MM.1S (cell line): ENCODE data around the gene FAM120B.

Experiments used
- DNase-seq: peaks from one replicate; pipeline ENCODE4 v3.0.0-alpha.2; 2015
- H2AFZ ChIP-seq: fragments of 300-600 bp; sonication (generic); 2 replicates; pipeline ENCODE4 v1.6.0; 2016; ENCODE audit warnings: antibody characterized with exemption, low read length
- H3F3A ChIP-seq: fragments of 300-600 bp; sonication (generic); 2 replicates; pipeline ENCODE4 v1.6.1; 2016; ENCODE audit warnings: mild to moderate bottlenecking, antibody characterized with exemption, low read length, moderate library complexity, mixed read lengths; ENCODE audit not compliant: insufficient read depth
- H3K27ac ChIP-seq: fragments of 300-600 bp; sonication (generic); 2 replicates; pipeline ENCODE4 v1.5.1; 2016; ENCODE audit warnings: mild to moderate bottlenecking, low read length
- H3K27me3 ChIP-seq: fragments of 300-600 bp; sonication (generic); replicated peaks from 2 replicates; pipeline ENCODE4 v1.6.0; 2016; ENCODE audit warnings: low read length; ENCODE audit not compliant: insufficient read depth
- H3K36me3 ChIP-seq: fragments of 300-600 bp; sonication (generic); replicated peaks from 2 replicates; pipeline ENCODE4 v1.6.1; 2016; ENCODE audit warnings: mild to moderate bottlenecking, low read length, mixed read lengths; ENCODE audit not compliant: insufficient read depth
- H3K4me1 ChIP-seq: fragments of 300-600 bp; sonication (generic); 2 replicates; pipeline ENCODE4 v1.6.1; 2016; ENCODE audit warnings: low read length, mixed read lengths
- H3K4me2 ChIP-seq: fragments of 300-600 bp; sonication (generic); 2 replicates; pipeline ENCODE4 v1.6.0; 2016; ENCODE audit warnings: low read depth, low read length
- H3K4me3 ChIP-seq: fragments of 300-600 bp; sonication (generic); 2 replicates; pipeline ENCODE4 v1.5.1; 2016; ENCODE audit warnings: low read length, mixed read lengths
- H3K79me2 ChIP-seq: fragments of 300-600 bp; sonication (generic); 2 replicates; pipeline ENCODE4 v1.6.1; 2016; ENCODE audit warnings: mixed run types, low read length, mixed read lengths
- H3K9ac ChIP-seq: fragments of 300-600 bp; sonication (generic); 2 replicates; pipeline ENCODE4 v1.6.1; 2016; ENCODE audit warnings: low read length, mixed read lengths
- H3K9me2 ChIP-seq: fragments of 300-600 bp; sonication (generic); replicated peaks from 2 replicates; pipeline ENCODE4 v1.6.1; 2016; ENCODE audit warnings: mild to moderate bottlenecking, low read length, mixed read lengths; ENCODE audit not compliant: insufficient read depth
- H3K9me3 ChIP-seq: fragments of 300-600 bp; sonication (generic); replicated peaks from 2 replicates; pipeline ENCODE4 v1.6.1; 2016; ENCODE audit warnings: mild to moderate bottlenecking, low read length, mixed read lengths; ENCODE audit not compliant: insufficient read depth
- H4K20me1 ChIP-seq: fragments of 300-600 bp; sonication (generic); 2 replicates; pipeline ENCODE4 v1.6.1; 2016; ENCODE audit warnings: mild to moderate bottlenecking, low read length, moderate library complexity, mixed read lengths; ENCODE audit not compliant: insufficient read depth
- CTCF ChIP-seq: fragments of 300-600 bp; sonication (generic); IDR thresholded peaks from 2 replicates; pipeline ENCODE4 v1.5.1; 2016; ENCODE audit warnings: antibody characterized with exemption, low read length, mixed read lengths
- EZH2 ChIP-seq: fragments of 300-600 bp; sonication (generic); optimal IDR thresholded peaks from 2 replicates; pipeline ENCODE3; 2017; ENCODE audit warnings: low read depth, mild to moderate bottlenecking, antibody characterized with exemption, low read length, mixed read lengths
- EZH2phosphoT487 ChIP-seq: fragments of 300-600 bp; sonication (generic); IDR thresholded peaks from 2 replicates; pipeline ENCODE4 v1.6.1; 2018; ENCODE audit warnings: antibody characterized with exemption, low read length

FAM120B gene

GRCh38 chr6:170265655-170266054, 40.9 kb upstream of the FAM120B start:
- Histone ChIP-seq H3K79me2 (no peaks in the 10 kb centered on the region), H3K27ac (no peak overlapping the region), H3K4me3 (no peak overlapping the region), H3K36me3 (no peaks in the 10 kb centered on the region), H3K9me3 (no peaks in the 10 kb centered on the region), H3K4me1 (no peaks in the 10 kb centered on the region), H3K27me3 (peaks cover 41% of the 10 kb centered on the region), H3K9ac (no peak overlapping the region), H3K9me2 (no peaks in the 10 kb centered on the region), H4K20me1 (no peaks in the 10 kb centered on the region), H3F3A (no peaks in the 10 kb centered on the region), H2AFZ (no peak overlapping the region), H3K4me2 (no peak overlapping the region)
- no peak for TF ChIP-seq EZH2
- TF ChIP-seq CTCF, result no peak
- TF ChIP-seq EZH2phosphoT487, result no peak
- no peak for DNase-seq

- Histone ChIP-seq H3K27me3 (peaks cover 41% of the 10 kb centered on the region), H3K79me2 (no peaks in the 10 kb centered on the region), H3F3A (no peaks in the 10 kb centered on the region), H3K9me2 (no peaks in the 10 kb centered on the region), H3K4me3 (no peak overlapping the region), H3K9me3 (no peaks in the 10 kb centered on the region), H3K36me3 (no peaks in the 10 kb centered on the region), H2AFZ (no peak overlapping the region), H3K4me1 (no peaks in the 10 kb centered on the region), H3K27ac (no peak overlapping the region), H3K4me2 (no peak overlapping the region), H4K20me1 (no peaks in the 10 kb centered on the region), H3K9ac (no peak overlapping the region)
- DNase-seq, result no peak
- TF ChIP-seq EZH2phosphoT487 (no peak), CTCF (no peak), EZH2 (no peak)
These were observed 40.3 kb upstream of the FAM120B start for GRCh38 chr6:170266061-170266825.

- H3K79me2 ChIP-seq, result no peaks in the 10 kb centered on the region
- H3K4me1 ChIP-seq, result no peaks in the 10 kb centered on the region
- H3K4me3 ChIP-seq, result no peak overlapping the region
- no peaks in the 10 kb centered on the region for H3K9me2 ChIP-seq
- no peak for DNase-seq
- no peaks in the 10 kb centered on the region for H4K20me1 ChIP-seq
- no peak overlapping the region for H3K4me2 ChIP-seq
- TF ChIP-seq EZH2 (no peak), EZH2phosphoT487 (no peak), CTCF (no peak)
- H3K36me3 ChIP-seq, result no peaks in the 10 kb centered on the region
- H2AFZ ChIP-seq, result no peak overlapping the region
- no peak overlapping the region for H3K9ac ChIP-seq
- no peaks in the 10 kb centered on the region for H3K9me3 ChIP-seq
- no peak overlapping the region for H3K27ac ChIP-seq
- no peaks in the 10 kb centered on the region for H3F3A ChIP-seq
- H3K27me3 ChIP-seq, result peaks cover 33% of the 10 kb centered on the region
These were observed 38.9 kb upstream of the FAM120B start for GRCh38 chr6:170267688-170268087.
